Measurements from ENCODE around the gene SLC16A4. TPM values are rescaled to one million over a fixed set of nuclear protein-coding genes. Genes with fewer than 3 reads are reported as not detected.

The SLC16A4 gene
- total RNA-seq, 1 experiment from 2014 or later = 0.22 TPM

GRCh38 chr1:110424699-110425611 is 34.1 kb upstream of the SLC16A4 start:
- POLR2A ChIA-PET (ENCODE audit: unreplicated experiment) = no interaction called here
- H2AFZ ChIP-seq (ENCODE audit: low read length) = no peak overlapping the region

GRCh38 chr1:110420874-110421793 is 30.3 kb upstream of the SLC16A4 start:
- ATAC-seq (peak; percentile 27; the same call in 1 of the 2 replicates), DNase-seq (peak; percentile 39)
- ChIA-PET POLR2A (ENCODE audit: unreplicated experiment) (no interaction called here), CTCF (no interaction called here)
- H3K9me2 ChIP-seq (replicated peaks; ENCODE audit: low read length) = no peaks in the 10 kb centered on the region
- no peaks in the 10 kb centered on the region for H4K20me1 ChIP-seq (ENCODE audit: low read length)
- H3K9me3 ChIP-seq (ENCODE audit: low read length) = no peaks in the 10 kb centered on the region
- H3K27ac ChIP-seq (ENCODE audit: low read length) = no peak overlapping the region
- H3K79me2 ChIP-seq (ENCODE audit: low read length) = no peaks in the 10 kb centered on the region
- no peaks in the 10 kb centered on the region for H3K4me1 ChIP-seq (ENCODE audit: insufficient read depth, low read length)
- H3F3A ChIP-seq (ENCODE audit: low read length, unreplicated experiment) = no peaks in the 10 kb centered on the region
- H3K4me3 ChIP-seq (ENCODE audit: low read length) = no peak overlapping the region
- no TSS peak for BruUV-seq (replicated peaks)
- no peak for TF ChIP-seq EZH2phosphoT487 (IDR thresholded peaks at IDR 0.05; ENCODE audit: borderline replicate concordance, low read length)
- TF ChIP-seq EZH2 (IDR thresholded peaks at IDR 0.05; ENCODE audit: low read length, unreplicated experiment) = no peak
- TF ChIP-seq CTCF (conservative IDR thresholded peaks at IDR 0.05; ENCODE audit: low read depth, low read length) = no peak
- H2AFZ ChIP-seq (ENCODE audit: low read length) = no peak overlapping the region
- no peaks in the 10 kb centered on the region for H3K36me3 ChIP-seq (ENCODE audit: low read depth, low read length)
- H3K27me3 ChIP-seq (ENCODE audit: low read length) = 0 out of 2 replicates have a peak, but pooled peaks cover 6% of the 10 kb centered on the region
- intact Hi-C loops (cut with micrococcal nuclease) = no loop called here
- H3K4me2 ChIP-seq (ENCODE audit: low read length) = no peak overlapping the region
- H3K9ac ChIP-seq (ENCODE audit: low read length) = no peak overlapping the region

More at GRCh38 chr1:110424699-110425611, 34.1 kb upstream of the SLC16A4 start:
- no peaks in the 10 kb centered on the region for H3K36me3 ChIP-seq (ENCODE audit: low read depth, low read length)
- H4K20me1 ChIP-seq (ENCODE audit: low read length) = no peaks in the 10 kb centered on the region
- CTCF ChIA-PET = no interaction called here
- no peaks in the 10 kb centered on the region for H3K9me2 ChIP-seq (replicated peaks; ENCODE audit: low read length)
- no peaks in the 10 kb centered on the region for H3K9me3 ChIP-seq (ENCODE audit: low read length)
- DNase-seq (no peak), ATAC-seq (no peak)
- no peak overlapping the region for H3K9ac ChIP-seq (ENCODE audit: low read length)
- BruUV-seq (replicated peaks) = no TSS peak
- H3K4me3 ChIP-seq (ENCODE audit: low read length) = no peak overlapping the region
- intact Hi-C loops (cut with micrococcal nuclease) = no loop called here
- TF ChIP-seq CTCF (conservative IDR thresholded peaks at IDR 0.05; ENCODE audit: low read depth, low read length) (no peak), EZH2phosphoT487 (IDR thresholded peaks at IDR 0.05; ENCODE audit: borderline replicate concordance, low read length) (no peak), EZH2 (IDR thresholded peaks at IDR 0.05; ENCODE audit: low read length, unreplicated experiment) (no peak)
- peaks cover 14% of the 10 kb centered on the region; the same call in 1 of the 2 replicates for H3K27me3 ChIP-seq (ENCODE audit: low read length)
- H3K79me2 ChIP-seq (ENCODE audit: low read length) = no peaks in the 10 kb centered on the region
- H3K4me2 ChIP-seq (ENCODE audit: low read length) = no peak overlapping the region
- H3K4me1 ChIP-seq (ENCODE audit: insufficient read depth, low read length) = no peaks in the 10 kb centered on the region
- H3K27ac ChIP-seq (ENCODE audit: low read length) = no peak overlapping the region
- no peaks in the 10 kb centered on the region for H3F3A ChIP-seq (ENCODE audit: low read length, unreplicated experiment)

Data from PC-3 (cell line).